Cardiac septum (tissue), 1 donor: ENCODE data around the gene FOXE1. TPM values are rescaled to one million over a fixed set of nuclear protein-coding genes. Genes with fewer than 3 reads are reported as not detected.

Experiments used
- DNase-seq: peaks from one replicate; pipeline ENCODE4 v3.0.0-alpha.2; 2020; ENCODE audit warnings: low spot score
- intact Hi-C: fragments of 100-400 bp; cut with DNase I; formaldehyde crosslinking; loops from one replicate; pipeline ENCODE4 v1.14.0; 2022
- total RNA-seq: library from RNA; stranded (reverse); fragmentation: NEBNext Ultra II Directional; extraction: Animal tissue kit (Norgen Biotek cat#: 25700); gene quantifications from one replicate; pipeline ENCODE4 v1.2.1, GENCODE V29; 2021
- donor health status: DM: no; HTN: no; CAD: no.

Gene FOXE1
- total RNA-seq, 1 donor from 2014 or later: not detected

DNA sequence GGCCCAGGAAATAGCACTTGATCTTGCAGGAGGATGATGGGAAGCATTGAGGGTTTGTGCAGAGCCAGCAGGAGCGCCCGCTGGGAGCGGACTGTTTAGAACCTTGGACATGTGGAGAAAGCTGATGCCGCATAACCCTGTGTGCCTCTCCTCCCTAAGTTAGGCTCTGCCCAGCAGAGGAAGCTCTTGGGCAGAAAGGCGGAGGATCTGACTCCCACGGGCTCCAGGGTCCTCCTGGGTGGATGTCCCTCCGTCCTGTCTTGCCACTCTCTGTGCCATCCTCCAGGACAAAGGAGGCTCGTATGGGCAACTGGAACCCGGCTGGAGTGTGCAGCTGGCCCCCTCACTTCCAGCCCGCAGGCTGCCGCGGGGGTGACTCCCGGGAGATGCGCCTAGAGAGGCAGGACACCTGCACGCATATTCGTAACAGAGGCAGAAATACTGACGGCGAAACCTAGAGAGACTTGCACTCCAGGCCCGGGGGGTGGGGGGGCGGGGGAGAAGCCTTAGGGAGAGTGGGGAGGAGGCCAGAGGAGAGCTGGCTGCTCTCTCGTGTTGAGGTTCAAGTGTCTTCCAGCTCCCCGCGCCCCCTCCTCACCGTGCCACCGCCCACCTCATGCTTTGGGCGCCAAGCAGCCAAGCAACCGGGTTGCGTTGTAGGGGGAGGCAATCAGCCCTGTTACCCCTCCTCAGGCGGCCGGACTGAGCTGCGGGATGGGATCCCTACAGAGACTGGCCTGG is 5.4 kb upstream of the FOXE1 start:
- intact Hi-C loops: no loop called here
- DNase-seq: peak; percentile 56

DNA sequence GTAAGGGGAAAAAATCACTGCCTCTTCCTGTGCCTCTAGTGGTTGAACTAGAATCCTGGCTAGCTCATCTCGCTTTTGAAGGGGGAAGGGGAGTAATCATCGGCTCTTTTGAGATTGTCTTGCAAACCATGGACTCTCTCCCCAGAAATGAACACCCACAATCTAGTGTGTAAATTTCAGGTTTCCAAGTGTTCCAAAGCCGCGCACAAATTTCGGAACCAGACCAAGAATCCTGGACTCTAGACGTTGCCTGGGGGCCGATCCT is 4.9 kb upstream of the FOXE1 start:
- intact Hi-C loops: no loop called here
- no peak for DNase-seq

DNA sequence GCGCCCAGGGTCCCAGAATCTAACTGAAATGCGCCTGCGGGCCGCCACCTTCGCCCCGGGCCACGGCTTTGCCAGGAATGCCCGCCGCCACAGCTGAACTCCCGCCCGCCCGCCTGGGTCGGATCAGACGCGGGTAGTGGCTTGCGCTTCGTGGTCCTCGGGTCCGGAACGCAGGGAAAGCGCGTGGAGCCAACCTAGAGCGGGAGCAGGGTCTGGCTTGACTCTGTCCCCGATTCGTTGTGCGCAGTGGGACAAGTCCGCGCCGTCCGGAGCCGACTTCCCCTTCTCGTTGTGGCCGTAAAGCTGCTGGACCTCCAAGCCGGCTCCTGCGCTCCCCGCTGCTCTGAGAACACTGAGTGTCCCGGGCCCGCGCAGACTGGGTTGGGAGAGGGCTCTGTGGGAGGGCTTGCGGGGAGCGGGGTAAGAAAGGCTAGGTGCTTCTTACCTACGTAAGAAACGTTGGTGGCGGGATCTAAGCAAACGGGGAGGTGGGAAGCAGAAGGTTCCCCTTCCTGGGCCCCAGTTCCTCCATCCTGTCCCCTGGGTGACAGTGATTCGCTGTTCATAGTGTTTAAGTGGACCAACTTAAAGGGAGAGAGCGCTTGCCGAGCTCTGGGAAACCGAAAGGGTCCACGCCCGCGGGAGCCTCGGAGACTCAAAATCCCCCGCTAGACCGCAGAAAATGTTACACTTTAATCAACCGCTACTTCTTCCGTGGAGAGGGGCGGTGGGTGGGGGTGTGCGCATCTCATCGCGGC is 4.4 kb upstream of the FOXE1 start:
- intact Hi-C loops: no loop called here
- peak; percentile 88 for DNase-seq

DNA sequence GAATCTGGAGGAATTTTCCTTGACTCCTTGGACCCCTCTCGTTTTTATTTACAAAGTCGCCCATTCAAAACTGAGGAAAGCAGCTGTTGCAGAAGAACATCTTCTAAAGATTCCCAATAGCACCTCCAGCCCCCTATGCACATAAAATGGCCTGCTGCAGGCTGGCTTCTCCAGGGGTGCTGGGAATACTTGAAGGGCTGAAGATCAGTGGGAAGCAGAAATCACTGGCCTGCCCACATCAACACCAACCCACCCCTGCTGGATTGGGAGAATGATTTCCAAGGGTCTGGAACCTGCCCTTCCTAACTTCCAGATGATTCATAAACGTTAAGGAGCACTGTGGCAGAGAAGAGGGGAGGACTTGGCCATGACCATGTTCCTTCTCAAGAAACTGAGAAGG is 3.0 kb upstream of the FOXE1 start:
- intact Hi-C loops: no loop called here
- DNase-seq: no peak

DNA sequence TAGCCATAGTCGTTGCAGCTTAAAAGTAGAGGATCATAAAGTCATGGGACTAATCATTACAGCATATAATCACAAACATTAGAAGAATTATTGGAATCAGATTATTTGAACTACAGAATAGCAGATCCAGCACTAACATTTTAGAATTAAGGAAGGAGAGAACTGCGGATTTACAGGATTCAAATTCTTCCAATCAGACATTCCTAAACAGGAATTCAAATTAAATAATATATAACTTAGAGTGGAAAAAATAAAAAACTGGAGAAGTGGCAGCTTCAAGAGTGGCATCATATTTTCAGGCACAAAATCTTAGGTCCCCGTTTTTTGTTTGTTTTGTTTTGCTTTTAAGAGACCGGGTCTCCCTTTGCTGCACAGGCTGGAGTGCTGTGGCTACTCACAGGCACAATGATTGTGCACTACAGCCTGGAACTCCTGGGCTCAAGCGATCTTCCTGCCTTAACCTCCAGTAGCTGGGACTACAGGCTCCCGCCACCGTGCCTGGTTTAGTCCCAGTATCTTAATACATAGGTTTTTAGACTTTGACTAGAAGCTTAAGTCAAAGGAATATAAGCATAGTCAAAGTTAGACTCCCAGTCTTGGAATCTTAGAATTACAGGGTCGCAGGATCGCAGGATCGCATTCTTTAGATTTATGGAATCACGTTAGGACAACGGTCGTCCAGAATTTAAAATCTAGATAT is 2.1 kb upstream of the FOXE1 start:
- intact Hi-C loops: no loop called here
- DNase-seq: peak; percentile 19

DNA sequence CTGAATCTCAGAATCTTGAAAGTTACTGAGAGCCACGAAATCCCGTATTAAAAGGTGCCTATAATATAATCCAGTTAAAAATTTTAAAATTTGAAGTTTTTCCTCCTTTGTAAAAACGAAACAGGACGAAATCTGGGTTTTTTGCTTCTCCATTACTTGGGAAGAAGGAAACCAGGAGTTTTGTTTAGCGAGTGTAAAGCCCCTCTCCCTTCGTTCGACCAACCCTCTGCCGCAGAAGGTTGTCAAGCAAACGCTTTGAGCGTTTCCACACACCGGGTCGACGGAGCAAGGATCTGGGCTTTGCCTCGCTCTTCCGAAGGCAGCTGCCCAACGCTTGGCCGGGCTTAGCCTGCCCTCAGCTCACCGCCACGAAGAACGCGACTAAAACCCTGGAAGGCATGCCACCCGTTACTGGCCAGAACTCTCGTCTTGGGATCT is 1.6 kb upstream of the FOXE1 start:
- peak; percentile 33 for DNase-seq

DNA sequence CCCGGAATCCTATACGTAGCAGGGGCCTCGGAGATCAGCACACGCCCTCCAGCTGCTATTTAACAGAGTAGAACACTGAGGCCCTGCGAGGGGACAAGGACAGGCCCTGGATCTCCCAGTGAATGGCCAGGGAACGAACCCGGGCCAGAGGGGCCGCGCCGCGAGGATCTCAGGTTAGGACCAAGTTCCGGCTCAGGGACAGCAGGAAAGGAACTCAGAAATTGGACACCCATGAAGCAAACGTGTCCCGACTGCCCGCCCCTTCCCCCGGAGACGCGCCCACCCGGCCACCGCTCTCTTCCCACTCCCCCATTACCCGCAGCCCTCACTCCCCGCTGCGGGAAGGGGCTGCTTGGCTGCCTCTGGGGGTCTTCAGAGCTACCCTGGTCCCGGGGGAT is 1.0 kb upstream of the FOXE1 start:
- peak; percentile 66 for DNase-seq
- intact Hi-C loops: no loop called here

More for the DNA sequence above, 1.6 kb upstream of the FOXE1 start:
- intact Hi-C loops: no loop called here

DNA sequence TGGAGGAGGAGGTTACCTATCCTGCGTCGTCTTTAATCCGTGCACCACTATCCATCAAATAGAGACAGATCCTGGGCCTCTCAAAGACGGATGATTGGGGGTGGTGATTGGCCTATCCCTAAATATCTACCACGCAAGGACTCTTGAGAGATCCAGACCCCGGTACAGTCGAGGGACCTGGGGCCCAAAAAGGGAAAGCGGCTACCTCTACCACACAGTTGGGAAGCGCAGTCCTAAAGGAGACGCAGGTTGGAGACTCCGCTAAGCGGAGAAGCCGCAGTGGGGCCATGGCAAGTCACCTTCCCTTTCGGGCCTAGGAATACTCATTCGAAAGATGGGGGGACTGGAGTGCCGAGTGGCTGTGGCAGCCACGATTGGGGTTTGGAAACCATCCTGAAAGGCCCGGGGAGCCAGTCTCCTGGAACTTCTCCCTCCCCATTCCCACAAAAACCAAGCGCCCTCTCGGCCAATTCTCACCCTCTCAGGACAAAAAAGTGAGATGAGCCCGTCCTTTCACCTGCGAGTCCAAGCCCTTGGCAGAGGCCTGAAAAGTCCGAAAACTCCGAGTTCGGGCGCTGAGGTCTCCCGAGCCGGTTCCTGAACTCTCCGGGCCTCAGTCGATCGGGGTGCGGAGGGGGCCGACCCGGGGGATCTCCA is 499 bp upstream of the FOXE1 start:
- peak; percentile 22 for DNase-seq
- intact Hi-C loops: no loop called here

DNA sequence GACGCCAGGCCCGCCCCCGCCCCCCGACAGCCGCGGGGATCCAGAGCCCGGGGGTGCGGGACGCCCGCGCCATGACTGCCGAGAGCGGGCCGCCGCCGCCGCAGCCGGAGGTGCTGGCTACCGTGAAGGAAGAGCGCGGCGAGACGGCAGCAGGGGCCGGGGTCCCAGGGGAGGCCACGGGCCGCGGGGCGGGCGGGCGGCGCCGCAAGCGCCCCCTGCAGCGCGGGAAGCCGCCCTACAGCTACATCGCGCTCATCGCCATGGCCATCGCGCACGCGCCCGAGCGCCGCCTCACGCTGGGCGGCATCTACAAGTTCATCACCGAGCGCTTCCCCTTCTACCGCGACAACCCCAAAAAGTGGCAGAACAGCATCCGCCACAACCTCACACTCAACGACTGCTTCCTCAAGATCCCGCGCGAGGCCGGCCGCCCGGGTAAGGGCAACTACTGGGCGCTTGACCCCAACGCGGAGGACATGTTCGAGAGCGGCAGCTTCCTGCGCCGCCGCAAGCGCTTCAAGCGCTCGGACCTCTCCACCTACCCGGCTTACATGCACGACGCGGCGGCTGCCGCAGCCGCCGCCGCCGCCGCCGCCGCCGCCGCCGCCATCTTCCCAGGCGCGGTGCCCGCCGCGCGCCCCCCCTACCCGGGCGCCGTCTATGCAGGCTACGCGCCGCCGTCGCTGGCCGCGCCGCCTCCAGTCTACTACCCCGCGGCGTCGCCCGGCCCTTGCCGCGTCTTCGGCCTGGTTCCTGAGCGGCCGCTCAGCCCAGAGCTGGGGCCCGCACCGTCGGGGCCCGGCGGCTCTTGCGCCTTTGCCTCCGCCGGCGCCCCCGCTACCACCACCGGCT is 1.0 kb downstream of the FOXE1 start:
- intact Hi-C loops: no loop called here
- DNase-seq: peak; percentile 82

DNA sequence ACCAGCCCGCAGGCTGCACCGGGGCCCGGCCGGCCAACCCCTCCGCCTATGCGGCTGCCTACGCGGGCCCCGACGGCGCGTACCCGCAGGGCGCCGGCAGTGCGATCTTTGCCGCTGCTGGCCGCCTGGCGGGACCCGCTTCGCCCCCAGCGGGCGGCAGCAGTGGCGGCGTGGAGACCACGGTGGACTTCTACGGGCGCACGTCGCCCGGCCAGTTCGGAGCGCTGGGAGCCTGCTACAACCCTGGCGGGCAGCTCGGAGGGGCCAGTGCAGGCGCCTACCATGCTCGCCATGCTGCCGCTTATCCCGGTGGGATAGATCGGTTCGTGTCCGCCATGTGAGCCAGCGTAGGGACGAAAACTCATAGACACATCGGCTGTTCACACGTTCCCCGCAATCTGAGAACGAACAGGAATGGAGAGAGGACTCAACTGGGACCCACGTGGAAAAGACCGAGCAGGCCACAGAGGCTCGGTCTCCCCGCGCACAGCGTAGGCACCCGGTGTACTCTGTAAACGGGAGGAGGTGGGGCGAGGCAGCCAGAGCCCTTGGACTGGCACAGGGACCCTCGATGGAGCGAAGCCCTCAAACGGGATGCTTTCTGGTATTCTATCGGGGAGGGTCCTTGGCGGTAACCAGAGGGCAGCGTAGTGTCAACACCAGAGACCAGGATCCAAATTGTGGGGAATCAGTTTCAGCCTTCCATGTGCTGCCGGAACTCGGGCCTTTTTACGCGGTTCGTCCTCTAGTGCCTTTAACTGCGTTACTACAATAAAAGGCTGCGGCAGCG is 1.9 kb downstream of the FOXE1 start:
- intact Hi-C loops: no loop called here
- peak; percentile 29 for DNase-seq

DNA sequence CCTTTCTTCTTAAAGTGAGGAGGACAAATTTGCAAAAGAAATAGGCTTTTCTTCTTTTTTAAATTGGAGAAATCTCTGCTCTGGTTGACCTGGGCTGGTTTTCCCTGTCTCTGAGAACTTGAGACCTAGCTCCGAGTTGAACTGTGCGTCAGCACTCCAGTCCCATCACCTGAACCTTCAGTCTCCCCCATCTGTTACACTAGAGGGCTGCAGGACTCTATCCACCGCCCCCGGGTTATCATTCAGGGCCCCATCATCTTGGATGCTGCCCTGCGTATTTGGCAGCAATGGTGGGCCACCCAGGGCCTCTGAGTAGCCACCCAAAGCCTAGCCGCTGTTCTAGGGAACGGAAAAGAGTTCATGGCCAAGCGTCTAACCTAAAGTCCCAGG is 2.5 kb downstream of the FOXE1 start:
- intact Hi-C loops: no loop called here
- peak; percentile 53 for DNase-seq

DNA sequence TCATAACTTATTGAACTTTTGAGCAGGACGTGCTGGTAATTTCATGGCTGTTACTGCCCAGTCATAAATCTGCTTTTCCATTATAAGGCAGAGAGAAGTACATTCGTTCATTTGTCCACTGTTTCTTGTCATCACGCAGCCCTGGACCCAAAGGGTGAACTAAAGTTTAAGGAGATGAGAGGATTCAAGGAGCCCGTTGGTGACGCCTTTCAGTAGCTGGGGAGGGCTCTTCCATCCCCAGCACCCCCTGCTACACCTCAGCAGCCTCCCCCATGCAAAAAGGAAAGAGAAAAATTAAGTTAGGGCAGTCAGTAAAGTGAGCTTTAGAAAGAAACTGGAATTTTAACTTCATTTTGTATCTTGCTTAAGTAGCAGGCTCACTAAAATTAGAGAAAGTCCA is 2.9 kb downstream of the FOXE1 start:
- intact Hi-C loops: no loop called here
- no peak for DNase-seq

DNA sequence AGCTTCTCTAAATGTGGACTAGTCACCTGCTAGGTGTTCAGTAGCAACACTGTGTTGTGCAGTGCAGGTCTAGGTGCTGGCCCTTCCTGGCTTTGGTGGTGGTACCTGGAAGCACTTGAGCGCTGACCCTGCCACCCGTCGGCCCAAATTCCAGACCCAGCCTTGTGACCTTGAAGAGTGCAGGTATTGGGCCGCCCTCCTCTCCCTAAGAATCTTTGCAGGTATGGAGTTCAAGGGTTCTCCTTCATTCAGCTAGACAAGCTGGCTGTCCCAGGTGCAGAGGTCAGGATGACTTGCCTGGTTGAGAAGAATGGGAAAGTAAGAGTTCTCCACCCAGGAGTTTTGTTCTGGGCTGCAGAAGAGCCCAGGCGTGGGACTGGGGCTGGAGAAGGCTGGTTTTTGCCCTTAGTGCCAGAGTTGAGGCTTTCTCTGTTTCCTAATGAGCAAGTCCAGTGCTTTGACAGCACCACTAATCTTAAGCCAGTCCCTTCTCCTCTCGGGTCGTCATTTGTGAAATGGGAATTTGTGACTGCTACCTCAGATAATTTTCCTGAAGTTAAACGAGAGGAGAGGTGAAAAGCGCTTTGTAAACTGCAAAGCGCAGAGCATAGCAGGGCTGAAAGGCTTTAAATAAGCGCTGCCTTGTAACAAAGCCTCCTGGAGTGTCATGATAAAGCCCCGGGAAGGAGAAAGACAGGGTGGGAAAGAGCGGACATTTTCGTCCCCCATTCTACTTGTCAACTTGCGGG is 4.0 kb downstream of the FOXE1 start:
- peak; percentile 51 for DNase-seq
- intact Hi-C loops: no loop called here

DNA sequence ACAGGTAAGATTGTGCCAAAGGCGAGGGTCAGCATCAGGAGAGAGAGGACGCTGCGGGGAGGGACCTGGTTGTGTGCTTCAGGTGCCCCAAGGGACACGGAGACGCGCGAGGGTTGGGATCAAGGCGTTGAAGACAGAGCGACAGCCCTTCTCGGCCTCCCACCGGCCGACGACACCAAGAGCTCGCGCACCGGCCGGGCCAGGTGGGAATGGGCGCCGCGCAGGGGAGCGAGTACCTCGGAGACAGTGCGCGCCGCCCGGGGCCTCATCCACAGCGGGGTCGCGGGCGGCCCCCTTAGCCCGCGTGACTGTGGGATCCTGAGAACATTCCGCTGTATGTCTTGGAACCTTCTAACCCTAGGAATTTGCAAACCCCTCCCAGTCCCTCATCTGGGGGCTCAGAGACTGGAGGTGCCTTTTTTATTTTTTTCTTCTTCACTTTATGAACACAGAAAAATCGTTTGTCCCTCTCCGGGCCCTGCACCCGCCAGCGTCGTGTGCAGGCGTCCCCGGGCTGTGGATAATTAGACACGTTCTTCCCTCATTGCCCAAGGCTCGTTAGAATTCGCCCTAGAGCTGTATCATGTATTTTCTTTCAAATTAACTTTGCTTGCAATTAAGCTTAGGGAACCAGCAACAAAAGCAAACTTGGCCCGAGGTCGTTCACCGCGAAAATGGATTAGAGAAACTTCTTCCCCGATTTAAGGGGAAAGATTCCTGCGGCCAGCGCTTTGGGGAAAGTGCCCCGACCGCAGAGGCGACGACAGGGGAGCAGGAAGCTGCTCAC is 4.8 kb downstream of the FOXE1 start:
- intact Hi-C loops: no loop called here
- peak; percentile 63 for DNase-seq

DNA sequence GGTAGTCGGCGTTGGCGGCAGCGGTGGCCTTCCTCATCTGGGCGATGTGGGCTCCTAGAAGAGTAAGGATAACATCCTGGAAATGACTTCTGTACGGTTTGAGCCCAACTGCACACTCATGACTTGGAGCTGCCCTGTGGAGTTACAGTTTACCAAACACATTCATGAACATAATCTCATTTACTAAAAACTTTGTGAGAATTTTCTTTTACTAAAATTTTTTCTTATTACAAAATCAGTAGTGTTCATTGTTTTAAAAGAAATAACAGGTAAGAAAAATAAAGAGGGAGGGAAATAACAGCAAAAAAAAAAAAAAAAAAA is 5.3 kb downstream of the FOXE1 start:
- no peak for DNase-seq
- intact Hi-C loops: no loop called here

DNA sequence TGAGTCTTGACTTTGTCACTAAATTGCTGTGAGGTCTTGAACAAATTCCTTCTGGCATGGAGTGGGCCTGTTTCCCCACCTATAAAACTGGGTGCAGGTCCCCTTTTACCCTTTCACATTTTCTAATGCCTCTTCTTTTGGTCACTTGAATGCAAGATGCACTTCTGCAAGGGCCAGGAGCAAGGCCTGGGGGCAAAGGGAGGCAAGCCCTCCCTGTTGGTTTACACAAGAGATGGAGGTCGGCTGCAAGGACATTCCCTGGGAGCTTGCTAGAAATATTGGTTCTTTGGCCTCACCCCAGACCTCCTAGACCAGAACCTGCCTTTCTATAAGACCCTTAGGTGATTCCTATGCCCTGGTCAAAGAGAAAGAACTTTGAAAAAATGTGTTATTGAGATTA is 5.8 kb downstream of the FOXE1 start:
- intact Hi-C loops: no loop called here
- no peak for DNase-seq

DNA sequence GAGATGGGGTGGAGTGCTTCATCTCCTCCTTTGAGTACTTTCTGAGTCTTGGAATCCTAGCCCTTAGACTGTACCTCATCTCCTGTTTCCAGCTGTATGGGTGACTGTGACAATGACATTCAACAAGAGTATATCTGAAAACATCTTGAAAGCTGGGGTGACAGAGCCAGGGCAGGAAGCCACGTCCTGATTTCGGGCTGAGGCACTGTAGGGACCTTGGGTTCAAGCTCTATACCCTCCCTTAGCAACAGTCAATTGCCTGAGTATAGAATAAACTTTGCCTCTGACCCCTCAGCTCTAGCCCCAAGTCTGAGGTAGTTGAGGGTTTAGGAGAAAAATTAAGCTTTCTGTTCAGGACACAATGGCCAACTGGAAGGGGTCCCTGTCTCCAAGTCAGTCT is 6.3 kb downstream of the FOXE1 start:
- intact Hi-C loops: no loop called here

More for the DNA sequence above, 6.3 kb downstream of the FOXE1 start:
- peak; percentile 31 for DNase-seq
